ENCODE results near the gene MFAP5.
"Not testable (repeated sequence)": the region's sequence is repeated elsewhere in the genome, so short reads cannot be mapped to it uniquely, and the experiment has no call there.

Gene MFAP5

GRCh38 chr12:8629486-8630033, 33.1 kb downstream of the MFAP5 start:
- no peak for DNase-seq (ENCODE audit: low read depth in 2 of 2)

GRCh38 chr12:8628731-8629130, 33.9 kb downstream of the MFAP5 start:
- DNase-seq (ENCODE audit: low read depth in 2 of 2) = no peak

DNA sequence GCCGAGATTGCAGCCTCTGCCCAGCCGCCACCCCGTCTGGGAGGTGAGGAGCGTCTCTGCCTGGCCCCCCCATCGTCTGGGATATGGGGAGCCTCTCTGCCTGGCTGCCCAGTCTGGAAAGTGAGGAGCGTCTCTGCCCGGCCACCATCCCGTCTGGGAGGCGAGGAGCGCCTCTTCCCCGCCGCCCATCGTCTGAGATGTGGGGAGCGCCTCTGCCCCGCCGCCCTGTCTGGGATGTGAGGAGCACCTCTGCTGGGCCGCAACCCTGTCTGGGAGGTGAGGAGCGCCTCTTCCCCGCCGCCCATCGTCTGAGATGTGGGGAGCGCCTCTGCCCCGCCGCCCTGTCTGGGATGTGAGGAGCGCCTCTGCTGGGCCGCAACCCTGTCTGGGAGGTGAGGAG, 37.9 kb downstream of the MFAP5 start:
- not testable (repeated sequence) for DNase-seq (ENCODE audit: low read depth in 2 of 2)

GRCh38 chr12:8622646-8623045, 40.0 kb downstream of the MFAP5 start:
- no peak for DNase-seq (ENCODE audit: low read depth in 2 of 2)

- DNase-seq (ENCODE audit: low read depth in 2 of 2) = no peak
Measured at GRCh38 chr12:8615206-8615605, 47.4 kb downstream of the MFAP5 start.

DNA sequence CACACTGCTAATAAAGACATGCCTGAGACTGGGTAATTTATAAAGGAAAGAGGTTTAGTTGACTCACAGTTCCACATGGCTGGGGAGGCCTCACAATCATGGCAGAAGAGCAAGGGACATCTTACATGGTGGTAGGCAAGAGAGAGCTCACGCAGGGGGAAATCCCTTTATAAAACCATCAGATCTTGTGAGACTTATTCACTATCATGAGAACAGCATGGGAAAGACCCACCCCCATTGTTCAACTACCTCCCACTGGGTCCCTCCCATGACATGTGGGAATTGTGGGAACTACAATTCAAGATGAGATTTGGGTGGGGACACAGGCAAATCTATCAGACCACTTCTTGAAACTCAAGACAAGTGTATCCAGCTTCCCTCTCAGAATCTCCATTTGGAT, 48.7 kb downstream of the MFAP5 start:
- not testable (repeated sequence) for DNase-seq (ENCODE audit: low read depth in 2 of 2)

GRCh38 chr12:8612629-8613028, 50.0 kb downstream of the MFAP5 start, which contains the start of gene AICDA:
AICDA (minus strand) TSS chr12:8612859; CDS start chr12:8612767, 92 bp downstream.
- DNase-seq (ENCODE audit: low read depth in 2 of 2) = no peak

GRCh38 chr12:8609061-8609570, 53.5 kb downstream of the MFAP5 start:
- DNase-seq (ENCODE audit: low read depth in 2 of 2) = no peak

DNA sequence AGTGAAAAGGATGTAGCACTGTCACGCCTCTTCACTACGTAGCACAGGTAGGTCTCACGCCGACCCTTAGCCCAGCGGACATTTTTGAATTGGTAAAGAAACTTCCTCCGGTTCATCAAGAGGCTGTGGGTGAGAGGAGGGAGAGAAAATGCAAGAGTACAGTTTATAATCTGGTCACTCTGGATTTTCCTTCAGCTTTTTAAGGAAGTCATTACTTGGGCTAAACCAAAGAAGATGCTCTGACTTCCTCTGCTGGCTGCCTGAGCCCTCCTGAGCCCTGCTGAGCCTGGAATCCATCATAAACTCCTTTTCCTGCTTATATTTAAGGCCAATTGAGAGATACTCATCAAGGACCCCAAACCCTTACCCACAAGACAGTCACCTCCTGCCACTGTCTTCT, 55.7 kb downstream of the MFAP5 start:
- DNase-seq (ENCODE audit: low read depth in 2 of 2) = no peak

GRCh38 chr12:8605057-8605456, 57.6 kb downstream of the MFAP5 start:
- no peak for DNase-seq (ENCODE audit: low read depth in 2 of 2)

DNA sequence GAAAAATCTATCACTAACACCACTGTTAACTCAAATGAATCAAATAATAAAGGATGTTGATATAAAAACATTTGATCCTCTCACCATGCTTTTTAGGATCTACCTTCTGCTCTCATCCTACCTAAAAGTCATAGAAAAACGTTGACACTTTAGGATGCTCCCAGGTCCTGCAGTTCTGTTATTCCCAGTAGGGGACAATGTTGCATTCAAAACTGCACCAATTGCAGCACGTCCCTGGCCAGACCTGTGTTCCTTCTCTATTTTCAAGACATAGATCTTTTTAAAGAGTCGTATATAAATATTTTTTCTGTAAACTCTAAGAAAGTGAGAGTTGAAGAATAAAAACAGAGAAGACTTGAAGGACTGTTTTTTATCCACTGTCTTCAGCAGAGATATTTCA, 58.8 kb downstream of the MFAP5 start:
- no peak for DNase-seq (ENCODE audit: low read depth in 2 of 2)

- DNase-seq (ENCODE audit: low read depth in 2 of 2) = no peak
Measured at GRCh38 chr12:8603286-8603685, 59.3 kb downstream of the MFAP5 start.

- DNase-seq (ENCODE audit: low read depth in 2 of 2) = no peak
Measured at GRCh38 chr12:8596561-8596960, 66.1 kb downstream of the MFAP5 start.

Data from stimulated activated CD8-positive, alpha-beta memory T cell treated with anti-CD3 and anti-CD28 coated beads, Interleukin-15, amount 100 ng/mL, for 4 hours (primary cell).